ENCODE data around the gene PURB. TPM values are rescaled to one million over a fixed set of nuclear protein-coding genes. Genes with fewer than 3 reads are reported as not detected.

PURB gene
- total and polyA plus RNA-seq, 9 of the 15 experiments (the other 6 are each of a cell fraction or from before 2014, with no cell fraction given), result 1.6 to 14.1 (median 8.8) TPM

- TF ChIP-seq ZBTB5 (IDR thresholded peaks at IDR 0.05) (no peak), HEY1 (CRISPR knock-in tag; IDR thresholded peaks at IDR 0.05; ENCODE audit: borderline replicate concordance) (no peak)
These were observed 10.1 kb downstream of the PURB start (continued) for GRCh38 chr7:44875241-44875640.

- no peak overlapping the region for H3K9ac ChIP-seq (ENCODE audit: insufficient read depth in 1 of 2, low read depth in 2 of 2, low read length in 2 of 2)
- DNase-seq (ENCODE audit: extremely low read depth in 1 of 4, low spot score in 3 of 4), result no peak
- in situ Hi-C loops (cut with MboI), result no loop called here
- no peak for TF ChIP-seq ZBTB40 (IDR thresholded peaks at IDR 0.05)
- TF ChIP-seq ZBTB40 (CRISPR knock-in tag; IDR thresholded peaks at IDR 0.05), result no peak
- TF ChIP-seq TFAM (CRISPR knock-in tag; conservative IDR thresholded peaks at IDR 0.05), result no peak
- TF ChIP-seq RNF2 (IDR thresholded peaks at IDR 0.05), result no peak
- no peak for TF ChIP-seq TARDBP (IDR thresholded peaks at IDR 0.05)
- no peak for TF ChIP-seq KLF13 (tag; IDR thresholded peaks at IDR 0.05; ENCODE audit: borderline replicate concordance, low read depth)
- no peak for TF ChIP-seq ATF7 (IDR thresholded peaks at IDR 0.05)
- no peak for TF ChIP-seq FOXJ3 (CRISPR knock-in tag; IDR thresholded peaks at IDR 0.05)
- TF ChIP-seq ZNF232 (CRISPR knock-in tag; IDR thresholded peaks at IDR 0.05), result no peak
- TF ChIP-seq NONO (IDR thresholded peaks at IDR 0.05; ENCODE audit: low read depth in 2 of 2, low read length in 1 of 2), result no peak
These were observed 12.5 kb downstream of the PURB start for GRCh38 chr7:44872787-44873186.

More at GRCh38 chr7:44872787-44873186, 12.5 kb downstream of the PURB start:
- intact Hi-C loops (cut with micrococcal nuclease), result no loop called here
- no TSS peak for BruUV-seq (replicated peaks)
- peaks cover 9% of the 10 kb centered on the region; the same call in 1 of the 3 replicates for H3K79me2 ChIP-seq (ENCODE audit: control insufficient read depth, insufficient read depth, low read length)
- no peak overlapping the region for H3K27ac ChIP-seq (ENCODE audit: extremely low read depth, low read depth, low read length)
- H3K4me3 ChIP-seq, result no peak overlapping the region
- FAIRE-seq (no peak), ATAC-seq (peak; percentile 36)
- no peaks in the 10 kb centered on the region for H4K20me1 ChIP-seq (replicated peaks; ENCODE audit: control insufficient read depth, insufficient read depth, low read length)
- H3K4me2 ChIP-seq (ENCODE audit: insufficient read depth, low read length), result no peak overlapping the region
- H2AFZ ChIP-seq (ENCODE audit: low read depth, low read length), result no peak overlapping the region
- no peaks in the 10 kb centered on the region for H3K9me3 ChIP-seq (replicated peaks; ENCODE audit: control insufficient read depth, insufficient read depth, low read depth, low read length)
- H3K36me3 ChIP-seq (ENCODE audit: control insufficient read depth, insufficient read depth, low read length), result no peaks in the 10 kb centered on the region
- WGBS (ENCODE audit: insufficient coverage, low coverage, missing lambda C conversion rate), result 50% methylated on average over 1 of the region's 1 CpG
- H3K4me1 ChIP-seq (replicated peaks in 1 of 2; ENCODE audit: control insufficient read depth in 2 of 2, insufficient read depth in 2 of 2, low read length in 2 of 2), result peaks cover 0 to 8% of the 10 kb centered on the region in 2 experiments; a peak in 3 of 5 replicates
- ChIA-PET POLR2A (interaction anchor here (0.6 to 1.7 kb wide), 6 partner anchors 9 to 382 kb away, joined by 3 to 9 read pairs (median 4); partner anchors contain the start of genes H2AZ2, NUDCD3 and PURB), CTCF (ENCODE audit: low intra/inter-chr PET ratio) (no interaction called here)
- no peaks in the 10 kb centered on the region for H3K27me3 ChIP-seq (ENCODE audit: control insufficient read depth in 2 of 2, insufficient read depth in 2 of 2, low read length in 2 of 2)
- no peaks in the 10 kb centered on the region for H3K9me1 ChIP-seq (ENCODE audit: control insufficient read depth, insufficient read depth, low read length)

All from K562 (cell line).